GM10847 (cell line): ENCODE results near the gene STK32C.

Experiments used
- POLR2A ChIP-seq: IDR thresholded peaks from 2 replicates; pipeline ENCODE4 v1.6.1; 2011; ENCODE audit not compliant: insufficient read length; ENCODE audit errors: extremely low read depth

Gene STK32C

DNA sequence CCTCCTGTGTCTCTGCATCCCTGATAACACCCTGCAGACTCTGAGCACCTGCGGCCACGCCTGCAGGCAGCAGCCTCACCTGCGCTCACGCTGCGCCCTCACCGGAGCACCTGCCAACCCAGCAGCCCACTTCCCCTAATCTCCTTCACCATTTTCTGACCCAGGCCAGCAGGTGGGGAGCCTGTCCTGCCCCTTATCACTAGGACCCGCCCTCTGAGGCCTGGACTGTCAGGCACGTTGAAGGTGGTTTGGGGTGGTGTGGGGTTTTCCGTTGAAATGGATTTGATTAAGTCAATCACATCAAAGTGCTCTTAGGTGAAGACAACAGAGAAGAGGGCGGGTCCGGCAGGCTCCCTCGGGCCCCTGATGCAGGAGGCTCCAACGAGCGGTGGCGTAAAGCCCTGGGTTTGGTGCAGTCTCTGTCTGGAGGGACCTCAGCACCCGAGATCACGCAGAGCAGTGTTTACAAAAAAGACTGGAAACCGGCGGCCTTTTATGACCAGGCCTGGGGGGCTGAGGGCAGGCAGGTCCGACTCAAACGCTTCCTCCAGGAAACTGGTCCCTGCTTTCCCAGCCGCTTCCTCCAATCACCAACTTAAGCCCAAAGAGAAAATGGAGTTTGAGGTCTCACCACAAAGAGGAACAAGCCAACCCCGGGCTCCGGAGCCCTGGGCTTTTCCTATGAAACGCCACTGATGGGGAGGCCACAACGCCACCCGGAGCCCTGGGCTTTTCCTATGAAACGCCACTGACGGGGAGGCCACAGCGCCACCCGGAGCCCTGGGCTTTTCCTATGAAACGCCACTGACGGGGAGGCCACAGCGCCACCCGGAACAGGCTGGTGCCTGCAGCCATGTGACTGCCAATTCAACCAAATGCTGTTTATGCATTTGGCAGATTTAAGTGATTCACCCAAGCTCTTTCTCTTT is 75.5 kb downstream of the STK32C start:
- TF ChIP-seq POLR2A = no peak

GRCh38 chr10:132231656-132232022 is 76.1 kb downstream of the STK32C start:
- TF ChIP-seq POLR2A = no peak

- no peak for TF ChIP-seq POLR2A
Measured at GRCh38 chr10:132230557-132231210, 77.1 kb downstream of the STK32C start.

DNA sequence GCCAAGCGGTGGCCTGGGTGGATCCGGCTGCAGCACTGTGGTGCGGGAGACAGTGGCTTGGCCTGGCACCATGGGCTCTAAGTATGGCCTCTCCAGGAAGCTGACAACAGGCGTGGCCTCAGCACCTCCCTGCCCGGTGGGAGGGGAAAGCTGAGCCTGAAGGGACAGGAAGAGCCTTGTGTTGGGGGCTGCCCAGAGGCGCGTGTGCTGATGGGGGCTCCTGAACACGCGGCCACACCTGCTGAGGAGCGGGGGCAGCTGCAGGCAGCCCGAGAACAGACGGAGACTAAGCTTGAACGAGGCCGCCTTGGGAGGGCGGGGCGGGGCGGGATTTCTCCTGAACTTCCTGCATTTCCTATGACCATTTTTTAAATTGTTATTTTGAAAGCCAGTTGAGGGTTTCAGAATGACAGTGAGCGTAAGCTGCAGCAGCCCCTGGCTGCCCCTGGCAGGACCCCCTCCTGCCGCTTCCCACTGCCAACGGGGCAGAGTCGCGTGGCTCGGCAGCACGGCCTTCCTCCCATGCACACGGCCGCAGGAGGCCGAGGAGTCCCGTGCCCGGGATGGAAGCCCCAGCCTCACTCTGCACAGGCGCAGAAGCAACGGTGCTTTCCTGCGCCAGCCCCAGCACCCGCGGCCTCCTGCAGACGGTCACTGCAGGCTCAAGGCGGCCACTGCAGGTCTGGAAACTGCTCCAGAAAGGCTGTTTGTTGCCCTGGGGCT is 77.8 kb downstream of the STK32C start:
- no peak for TF ChIP-seq POLR2A

- no peak for TF ChIP-seq POLR2A
Measured at GRCh38 chr10:132229096-132229495, 78.7 kb downstream of the STK32C start.

GRCh38 chr10:132228616-132229015 is 79.1 kb downstream of the STK32C start:
- no peak for TF ChIP-seq POLR2A

DNA sequence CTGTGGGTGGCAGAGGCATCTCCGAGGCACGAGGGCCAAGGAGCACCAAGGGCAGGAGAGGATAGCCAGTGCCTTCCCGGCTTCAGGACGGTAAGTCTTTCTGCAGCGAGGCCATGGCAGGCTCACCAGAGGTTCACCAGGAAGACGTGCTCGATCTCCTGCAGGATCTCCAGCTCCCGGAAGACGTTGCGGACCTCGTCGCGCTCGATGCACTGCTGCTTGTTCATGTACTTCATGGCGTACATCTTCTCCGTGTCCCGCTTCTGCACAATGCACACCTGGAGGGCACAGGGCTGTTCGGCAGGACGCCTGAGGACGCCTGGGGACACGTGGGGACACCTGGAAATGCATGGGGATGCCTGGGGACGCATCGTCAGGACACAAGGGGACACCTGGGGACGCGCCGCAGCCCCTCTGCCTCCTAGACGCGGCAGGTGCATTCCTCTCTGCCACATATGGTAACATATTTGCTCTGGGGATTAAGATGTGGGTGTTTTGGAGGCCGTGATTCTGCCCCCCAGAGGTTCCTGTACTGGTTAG is 79.8 kb downstream of the STK32C start:
- no peak for TF ChIP-seq POLR2A

DNA sequence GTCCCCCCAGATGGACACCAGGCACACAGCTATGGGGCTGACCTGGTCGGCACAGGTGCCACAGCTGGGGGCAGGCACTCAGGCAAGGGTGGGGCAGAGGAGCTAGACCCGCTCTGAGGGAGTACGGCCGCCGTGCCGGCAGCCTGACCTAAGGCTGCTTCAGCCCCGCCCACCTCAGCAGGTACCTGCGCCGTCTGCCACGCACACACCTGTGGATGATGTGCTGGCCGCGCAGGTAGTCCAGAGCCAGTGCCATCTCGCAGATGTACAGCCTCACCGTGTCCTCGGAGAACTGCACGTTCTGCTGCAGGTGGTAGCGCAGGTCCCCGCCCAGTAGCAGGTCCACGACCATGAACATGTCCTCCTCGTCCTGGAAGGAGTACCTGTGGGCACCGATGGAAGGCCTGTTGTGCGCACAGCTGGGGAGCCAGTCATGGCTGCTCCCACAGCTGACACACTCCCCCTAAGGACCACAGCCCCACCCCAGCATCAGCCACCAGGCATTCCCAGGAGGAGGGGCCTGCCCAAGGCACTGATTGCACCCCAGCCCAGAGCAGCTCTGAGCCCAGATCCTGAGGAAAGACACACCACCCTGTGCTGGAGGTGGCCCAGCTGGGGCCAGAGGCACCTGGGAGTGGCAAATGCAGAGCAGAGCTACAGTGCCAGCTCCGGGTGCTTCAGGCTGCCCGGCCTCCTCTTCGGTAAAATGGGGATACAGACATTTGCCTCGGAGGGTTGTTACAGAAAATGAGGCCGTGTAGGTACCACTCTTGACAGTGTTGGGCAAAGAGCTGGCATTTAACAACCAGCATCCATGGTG is 81.0 kb downstream of the STK32C start:
- TF ChIP-seq POLR2A = no peak

DNA sequence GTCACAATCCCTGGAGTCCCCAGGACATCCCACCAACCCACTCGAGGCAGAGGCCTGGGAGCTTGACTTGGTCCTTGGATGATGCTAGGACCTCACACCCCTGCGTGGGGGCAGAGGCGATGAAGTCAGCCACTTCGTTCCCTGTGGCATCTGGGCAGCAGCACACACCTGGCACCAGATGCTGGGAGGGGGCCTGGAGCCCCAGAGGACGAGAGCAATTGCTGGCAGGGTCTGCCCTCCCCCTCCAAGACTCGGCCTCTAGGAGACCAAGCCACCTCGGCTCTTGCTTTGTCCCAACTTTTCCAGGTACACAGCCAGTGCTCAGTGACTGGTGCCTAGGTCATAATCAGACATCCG is 81.9 kb downstream of the STK32C start:
- TF ChIP-seq POLR2A = no peak

- TF ChIP-seq POLR2A = no peak
Measured at GRCh38 chr10:132225073-132225848, 82.5 kb downstream of the STK32C start.

- no peak for TF ChIP-seq POLR2A
Measured at GRCh38 chr10:132224343-132225072, 83.2 kb downstream of the STK32C start.

- TF ChIP-seq POLR2A = no peak
Measured at GRCh38 chr10:132223611-132224342, 84.0 kb downstream of the STK32C start.

DNA sequence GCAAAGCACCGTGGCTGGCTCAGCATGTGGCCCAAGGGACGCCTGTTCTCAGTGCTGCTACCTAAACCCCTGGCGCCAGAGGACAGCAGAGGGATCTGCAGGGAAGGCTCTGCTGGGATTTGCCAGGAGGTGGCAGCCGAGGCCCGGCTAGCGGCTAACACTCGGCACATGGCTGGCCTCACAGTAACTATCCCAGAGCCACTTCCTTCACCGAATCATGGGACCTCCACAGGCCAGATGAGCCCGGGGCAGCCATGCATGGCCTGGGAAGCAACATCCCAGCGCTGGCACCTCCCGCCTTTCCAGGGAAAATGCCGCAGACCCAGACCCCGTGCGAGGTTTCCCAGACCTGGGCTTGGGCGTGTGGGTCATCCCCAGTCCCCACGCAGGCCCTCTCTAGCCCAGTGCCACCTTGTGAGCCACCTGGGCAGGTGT is 84.6 kb downstream of the STK32C start:
- no peak for TF ChIP-seq POLR2A
